Fibroblast of lung (primary cell): ENCODE data around the gene ARID2. TPM values are rescaled to one million over a fixed set of nuclear protein-coding genes. Genes with fewer than 3 reads are reported as not detected.

Source experiments
- DNase-seq, 2 donors: peaks; one replicate each; pipeline versions ENCODE4 v3.0.0 to v3.0.0-alpha.2; 2010; ENCODE audit warnings: low read depth in 2 of 2
- H2AFZ ChIP-seq: 2 replicates; pipeline ENCODE4 v1.5.1; 2012; ENCODE audit warnings: low read length, control low read depth, inconsistent platforms
- H3K27ac ChIP-seq: 2 replicates; pipeline ENCODE4 v1.5.1; 2011; ENCODE audit warnings: low read length, control low read depth; ENCODE audit not compliant: insufficient read depth
- H3K27me3 ChIP-seq: 2 replicates; pipeline ENCODE4 v1.5.1; 2011; ENCODE audit warnings: mild to moderate bottlenecking, low read length; ENCODE audit not compliant: control insufficient read depth, insufficient read depth
- H3K36me3 ChIP-seq: 2 replicates; pipeline ENCODE4 v1.5.1; 2011; ENCODE audit warnings: low read length; ENCODE audit not compliant: control insufficient read depth, insufficient read depth
- H3K4me1 ChIP-seq: 2 replicates; pipeline ENCODE4 v1.5.1; 2011; ENCODE audit warnings: low read length; ENCODE audit not compliant: control insufficient read depth, insufficient read depth; ENCODE audit errors: extremely low read depth
- H3K4me2 ChIP-seq: 2 replicates; pipeline ENCODE4 v1.5.1; 2011; ENCODE audit warnings: low read length, control low read depth; ENCODE audit not compliant: insufficient read depth; ENCODE audit errors: extremely low read depth
- H3K4me3 ChIP-seq, 4 experiments: fragments of 200-600 bp in 1 of 4; sonication (generic) in 1 of 4; replicated peaks in 1 of 4; 2 replicates each; pipeline ENCODE4 v1.5.1; 2011 to 2016; ENCODE audit warnings: low read length in 4 of 4, low read depth in 3 of 4, mild to moderate bottlenecking in 3 of 4, control low read depth in 2 of 4, inconsistent platforms in 1 of 4, mixed read lengths in 1 of 4; ENCODE audit not compliant: insufficient read depth in 1 of 4; ENCODE audit errors: control extremely low read depth in 1 of 4
- H3K79me2 ChIP-seq: 2 replicates; pipeline ENCODE4 v1.5.1; 2012; ENCODE audit warnings: mild to moderate bottlenecking, low read length, inconsistent platforms; ENCODE audit not compliant: control insufficient read depth, insufficient read depth
- H3K9ac ChIP-seq: 2 replicates; pipeline ENCODE4 v1.5.1; 2011; ENCODE audit warnings: mild to moderate bottlenecking, low read length, control low read depth; ENCODE audit not compliant: insufficient read depth
- H3K9me3 ChIP-seq: 2 replicates; pipeline ENCODE4 v1.5.1; 2012; ENCODE audit warnings: low read depth, low read length; ENCODE audit not compliant: control insufficient read depth, insufficient read depth
- H4K20me1 ChIP-seq: 2 replicates; pipeline ENCODE4 v1.5.1; 2011; ENCODE audit warnings: low read length; ENCODE audit not compliant: control insufficient read depth, insufficient read depth; ENCODE audit errors: extremely low read depth
- EZH2 ChIP-seq: IDR thresholded peaks from 2 replicates; pipeline ENCODE4 v1.5.1; 2012; ENCODE audit warnings: low read length, control low read depth, mild to moderate bottlenecking; ENCODE audit errors: missing control alignments
- polyA minus RNA-seq: library from RNA; depleted of rRNA, polyadenylated mRNA; stranded (reverse); fragments of >200 nt; gene quantifications from 2 replicates; pipeline ENCODE4 v1.2.3, GENCODE V29; 2011; ENCODE audit warnings: low replicate concordance
- polyA plus RNA-seq, 2 donors: library from polyadenylated mRNA; depleted of rRNA in 1 of 2; stranded (reverse) in 1 of 2; unstranded in 1 of 2; fragments of >200 nt; gene quantifications; 2 replicates each; pipeline ENCODE4 v1.2.1, GENCODE V29; 2011 to 2012; ENCODE audit warnings: missing spikeins in 1 of 2
- total RNA-seq: library from RNA; depleted of rRNA; stranded (reverse); fragments of >200 nt; gene quantifications from 2 replicates; pipeline ENCODE4 v1.2.1, GENCODE V29; 2014
- TF ChIP-seq, protein P1 (sequence below), 2 donors: IDR thresholded peaks in 1 of 2; conservative IDR thresholded peaks in 1 of 2; 1 replicate in 1 of 2; 2 replicates in 1 of 2; pipeline ENCODE4 v1.5.1; 2011 to 2012; ENCODE audit warnings: low read length in 2 of 2, control low read depth in 1 of 2, inconsistent platforms in 1 of 2, low read depth in 1 of 2, mild to moderate bottlenecking in 1 of 2

The ARID2 gene, protein sequence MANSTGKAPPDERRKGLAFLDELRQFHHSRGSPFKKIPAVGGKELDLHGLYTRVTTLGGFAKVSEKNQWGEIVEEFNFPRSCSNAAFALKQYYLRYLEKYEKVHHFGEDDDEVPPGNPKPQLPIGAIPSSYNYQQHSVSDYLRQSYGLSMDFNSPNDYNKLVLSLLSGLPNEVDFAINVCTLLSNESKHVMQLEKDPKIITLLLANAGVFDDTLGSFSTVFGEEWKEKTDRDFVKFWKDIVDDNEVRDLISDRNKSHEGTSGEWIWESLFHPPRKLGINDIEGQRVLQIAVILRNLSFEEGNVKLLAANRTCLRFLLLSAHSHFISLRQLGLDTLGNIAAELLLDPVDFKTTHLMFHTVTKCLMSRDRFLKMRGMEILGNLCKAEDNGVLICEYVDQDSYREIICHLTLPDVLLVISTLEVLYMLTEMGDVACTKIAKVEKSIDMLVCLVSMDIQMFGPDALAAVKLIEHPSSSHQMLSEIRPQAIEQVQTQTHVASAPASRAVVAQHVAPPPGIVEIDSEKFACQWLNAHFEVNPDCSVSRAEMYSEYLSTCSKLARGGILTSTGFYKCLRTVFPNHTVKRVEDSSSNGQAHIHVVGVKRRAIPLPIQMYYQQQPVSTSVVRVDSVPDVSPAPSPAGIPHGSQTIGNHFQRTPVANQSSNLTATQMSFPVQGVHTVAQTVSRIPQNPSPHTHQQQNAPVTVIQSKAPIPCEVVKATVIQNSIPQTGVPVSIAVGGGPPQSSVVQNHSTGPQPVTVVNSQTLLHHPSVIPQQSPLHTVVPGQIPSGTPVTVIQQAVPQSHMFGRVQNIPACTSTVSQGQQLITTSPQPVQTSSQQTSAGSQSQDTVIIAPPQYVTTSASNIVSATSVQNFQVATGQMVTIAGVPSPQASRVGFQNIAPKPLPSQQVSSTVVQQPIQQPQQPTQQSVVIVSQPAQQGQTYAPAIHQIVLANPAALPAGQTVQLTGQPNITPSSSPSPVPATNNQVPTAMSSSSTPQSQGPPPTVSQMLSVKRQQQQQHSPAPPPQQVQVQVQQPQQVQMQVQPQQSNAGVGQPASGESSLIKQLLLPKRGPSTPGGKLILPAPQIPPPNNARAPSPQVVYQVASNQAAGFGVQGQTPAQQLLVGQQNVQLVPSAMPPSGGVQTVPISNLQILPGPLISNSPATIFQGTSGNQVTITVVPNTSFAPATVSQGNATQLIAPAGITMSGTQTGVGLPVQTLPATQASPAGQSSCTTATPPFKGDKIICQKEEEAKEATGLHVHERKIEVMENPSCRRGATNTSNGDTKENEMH (N-terminal part only)
- total RNA-seq (13.4 and 15.7 TPM in 2 replicates), polyA plus RNA-seq (14.0 and 14.5 TPM in 2 replicates), polyA minus RNA-seq (10.8 and 11.0 TPM in 2 replicates)
- 5.0 and 6.2 TPM in 2 replicates for polyA plus RNA-seq (2012)

DNA sequence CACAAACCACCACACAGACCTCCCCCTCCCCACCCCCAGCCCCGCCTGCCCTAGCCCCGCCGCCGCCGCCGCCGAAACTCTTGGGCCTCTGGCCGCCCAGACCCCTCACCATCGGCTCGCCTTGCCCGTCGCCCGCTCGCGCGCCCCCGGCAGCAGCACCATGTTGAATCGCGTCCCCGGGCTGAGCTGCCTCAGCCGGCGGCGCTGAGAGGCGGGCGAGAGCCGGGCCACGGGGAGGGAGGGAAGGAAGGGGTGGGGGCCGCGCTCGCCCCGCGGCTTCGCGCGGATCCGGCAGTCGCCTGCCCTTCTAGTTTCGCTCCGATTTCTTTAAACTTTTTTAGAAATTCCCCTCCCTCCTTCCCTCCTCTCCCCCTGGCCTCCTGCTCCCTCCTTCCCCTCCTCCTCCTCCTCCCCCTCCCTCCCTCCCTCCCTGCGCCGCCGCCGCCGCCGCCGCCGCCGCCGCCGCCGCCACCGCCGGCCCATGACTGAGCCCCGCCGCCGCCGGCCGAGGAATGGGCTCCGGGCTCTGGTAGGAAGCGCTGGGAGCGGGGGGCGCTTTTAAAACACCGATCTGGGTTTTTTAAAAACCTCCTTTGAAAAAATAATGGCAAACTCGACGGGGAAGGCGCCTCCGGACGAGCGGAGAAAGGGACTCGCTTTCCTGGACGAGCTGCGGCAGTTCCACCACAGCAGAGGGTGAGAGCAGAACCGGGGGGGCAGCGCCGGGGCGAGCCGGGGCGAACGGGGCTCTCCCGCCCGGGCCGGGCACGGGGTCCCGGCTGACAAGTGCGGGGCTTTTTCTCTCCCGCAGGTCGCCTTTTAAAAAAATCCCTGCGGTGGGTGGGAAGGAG, at the start of gene ARID2:
TSS of gene ARID2 (plus strand) at position 474 of the 851 bp plus-strand sequence. CDS start at position 605, 131 bp downstream.
- H4K20me1 ChIP-seq = no peaks in the 10 kb centered on the region
- peaks cover 6% of the 10 kb centered on the region for H3K4me1 ChIP-seq
- DNase-seq = peak; percentile 68 to 81
- peak within 1 kb of the TSS; percentile 95 for H3K27ac ChIP-seq
- no peaks in the 10 kb centered on the region for H3K9me3 ChIP-seq
- peak within 1 kb of the TSS; percentile 82 for H3K9ac ChIP-seq
- H3K79me2 ChIP-seq = peaks cover 58% of the 10 kb centered on the region
- no peaks in the 10 kb centered on the region for H3K36me3 ChIP-seq
- peak within 1 kb of the TSS; percentile 87 to 96 (median 95) for H3K4me3 ChIP-seq
- H3K4me2 ChIP-seq = peak within 1 kb of the TSS; percentile 89
- TF ChIP-seq, protein P1, sequence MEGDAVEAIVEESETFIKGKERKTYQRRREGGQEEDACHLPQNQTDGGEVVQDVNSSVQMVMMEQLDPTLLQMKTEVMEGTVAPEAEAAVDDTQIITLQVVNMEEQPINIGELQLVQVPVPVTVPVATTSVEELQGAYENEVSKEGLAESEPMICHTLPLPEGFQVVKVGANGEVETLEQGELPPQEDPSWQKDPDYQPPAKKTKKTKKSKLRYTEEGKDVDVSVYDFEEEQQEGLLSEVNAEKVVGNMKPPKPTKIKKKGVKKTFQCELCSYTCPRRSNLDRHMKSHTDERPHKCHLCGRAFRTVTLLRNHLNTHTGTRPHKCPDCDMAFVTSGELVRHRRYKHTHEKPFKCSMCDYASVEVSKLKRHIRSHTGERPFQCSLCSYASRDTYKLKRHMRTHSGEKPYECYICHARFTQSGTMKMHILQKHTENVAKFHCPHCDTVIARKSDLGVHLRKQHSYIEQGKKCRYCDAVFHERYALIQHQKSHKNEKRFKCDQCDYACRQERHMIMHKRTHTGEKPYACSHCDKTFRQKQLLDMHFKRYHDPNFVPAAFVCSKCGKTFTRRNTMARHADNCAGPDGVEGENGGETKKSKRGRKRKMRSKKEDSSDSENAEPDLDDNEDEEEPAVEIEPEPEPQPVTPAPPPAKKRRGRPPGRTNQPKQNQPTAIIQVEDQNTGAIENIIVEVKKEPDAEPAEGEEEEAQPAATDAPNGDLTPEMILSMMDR (conservative IDR thresholded peaks at IDR 0.05 in 1 of 2, IDR thresholded peaks at IDR 0.05 in 1 of 2; ENCODE audit: low read depth in 1 of 2, low read length in 2 of 2) = no peak
- no peak for TF ChIP-seq EZH2
- H2AFZ ChIP-seq = peak within 1 kb of the TSS; percentile 61
- no peaks in the 10 kb centered on the region for H3K27me3 ChIP-seq

DNA sequence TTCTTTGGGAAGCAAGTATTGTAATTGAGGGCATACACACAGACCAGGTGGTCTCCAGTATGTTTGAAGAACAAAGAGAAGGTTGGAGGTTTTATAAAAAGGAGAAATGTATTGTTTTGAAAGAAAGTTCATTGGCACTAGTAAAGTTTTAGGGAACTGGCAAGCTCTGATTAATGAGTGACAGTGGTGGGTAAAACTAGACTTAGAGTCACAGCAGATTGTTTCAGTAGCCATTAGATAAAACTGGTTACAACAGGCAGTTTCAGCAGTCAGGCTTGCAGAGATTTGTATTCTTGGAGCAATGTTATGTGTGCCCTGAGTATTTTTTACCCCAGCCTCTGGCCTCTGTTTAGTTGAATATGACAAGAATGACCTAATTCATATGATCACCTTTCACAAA, 49.1 kb upstream of the ARID2 start:
- no peaks in the 10 kb centered on the region for H3K36me3 ChIP-seq
- H3K9ac ChIP-seq = no peak overlapping the region
- H3K27me3 ChIP-seq = no peaks in the 10 kb centered on the region
- H3K9me3 ChIP-seq = no peaks in the 10 kb centered on the region
- no peaks in the 10 kb centered on the region for H4K20me1 ChIP-seq
- H3K4me2 ChIP-seq = no peak overlapping the region
- H2AFZ ChIP-seq = no peak overlapping the region
- H3K27ac ChIP-seq = no peak overlapping the region
- H3K4me3 ChIP-seq = no peak overlapping the region
- no peak for TF ChIP-seq EZH2
- TF ChIP-seq, protein P1 (conservative IDR thresholded peaks at IDR 0.05 in 1 of 2, IDR thresholded peaks at IDR 0.05 in 1 of 2; ENCODE audit: low read depth in 1 of 2, low read length in 2 of 2) = no peak
- H3K4me1 ChIP-seq = no peaks in the 10 kb centered on the region
- H3K79me2 ChIP-seq = no peaks in the 10 kb centered on the region
- no peak for DNase-seq
